GM23338 (cell line): ENCODE results near the gene ITGA8. TPM values are rescaled to one million over a fixed set of nuclear protein-coding genes. Genes with fewer than 3 reads are reported as not detected.
"Not testable (repeated sequence)": the region's sequence is repeated elsewhere in the genome, so short reads cannot be mapped to it uniquely, and the experiment has no call there.

Experiments used
- ATAC-seq: fragments of 200-7000 bp; cut with Tn5 transposase; 3 replicates; pipeline ENCODE4 v1.9.1; 2020
- DNase-seq: peaks from one replicate; pipeline ENCODE4 v3.0.0-alpha.2; 2015; ENCODE audit warnings: low spot score
- H2AFZ ChIP-seq: fragments of 200-600 bp; sonication (generic); 2 replicates; pipeline ENCODE4 v1.8.0; 2016; ENCODE audit warnings: antibody characterized with exemption, mild to moderate bottlenecking, moderate library complexity
- H3F3A ChIP-seq: fragments of 200-600 bp; sonication (generic); replicated peaks from 2 replicates; pipeline ENCODE4 v1.8.0; 2017; ENCODE audit warnings: antibody characterized with exemption, mixed run types, low read depth
- H3K27ac ChIP-seq: fragments of 200-600 bp; sonication (generic); 2 replicates; pipeline ENCODE4 v1.6.1; 2016; ENCODE audit warnings: low read depth
- H3K27me3 ChIP-seq: fragments of 200-600 bp; sonication (generic); 2 replicates; pipeline ENCODE4 v1.8.0; 2016; ENCODE audit warnings: mild to moderate bottlenecking, mixed run types, moderate library complexity; ENCODE audit not compliant: insufficient read depth
- H3K36me3 ChIP-seq: fragments of 200-600 bp; sonication (generic); 2 replicates; pipeline ENCODE4 v1.8.0; 2016; ENCODE audit warnings: mild to moderate bottlenecking; ENCODE audit not compliant: insufficient read depth
- H3K4me1 ChIP-seq: fragments of 200-600 bp; sonication (generic); 2 replicates; pipeline ENCODE4 v1.8.0; 2016; ENCODE audit warnings: mild to moderate bottlenecking, moderate library complexity; ENCODE audit not compliant: insufficient read depth
- H3K4me2 ChIP-seq: fragments of 200-600 bp; sonication (generic); 2 replicates; pipeline ENCODE4 v1.7.1; 2017; ENCODE audit warnings: mixed run types
- H3K4me3 ChIP-seq: fragments of 200-600 bp; sonication (generic); 2 replicates; pipeline ENCODE4 v1.6.1; 2016; ENCODE audit warnings: mixed run types
- H3K79me2 ChIP-seq: fragments of 200-600 bp; sonication (generic); replicated peaks from 2 replicates; pipeline ENCODE4 v1.8.0; 2017; ENCODE audit warnings: mild to moderate bottlenecking; ENCODE audit not compliant: insufficient read depth
- H3K9me2 ChIP-seq: fragments of 200-600 bp; sonication (generic); 2 replicates; pipeline ENCODE4 v1.8.0; 2017; ENCODE audit not compliant: insufficient read depth
- H4K20me1 ChIP-seq: fragments of 200-600 bp; sonication (generic); replicated peaks from 2 replicates; pipeline ENCODE4 v1.8.0; 2017; ENCODE audit warnings: mild to moderate bottlenecking; ENCODE audit not compliant: insufficient read depth
- H3K27ac Mint-ChIP-seq: 2 replicates; pipeline ENCODE4 v1.8.0; 2020; ENCODE audit warnings: inconsistent platforms, mild to moderate bottlenecking, moderate library complexity, mixed read lengths
- H3K27me3 Mint-ChIP-seq: 3 replicates; pipeline ENCODE4 v1.8.0; 2022; ENCODE audit warnings: low read depth, mild to moderate bottlenecking, moderate library complexity, mixed read lengths, inconsistent platforms; ENCODE audit not compliant: insufficient read depth, poor library complexity
- H3K36me3 Mint-ChIP-seq: 3 replicates; pipeline ENCODE4 v1.8.0; 2021; ENCODE audit warnings: low read depth, mild to moderate bottlenecking, inconsistent platforms, moderate library complexity, mixed read lengths
- H3K4me1 Mint-ChIP-seq: 3 replicates; pipeline ENCODE4 v1.8.0; 2020; ENCODE audit warnings: mild to moderate bottlenecking, inconsistent platforms, mixed read lengths
- H3K4me3 Mint-ChIP-seq: 3 replicates; pipeline ENCODE4 v1.8.0; 2021; ENCODE audit warnings: moderate library complexity, mild to moderate bottlenecking, inconsistent platforms, mixed read lengths
- H3K9me3 Mint-ChIP-seq: 3 replicates; pipeline ENCODE4 v1.8.0; 2020; ENCODE audit warnings: moderate library complexity, mild to moderate bottlenecking, inconsistent platforms, mixed read lengths
- JUNB ChIP-seq: IDR thresholded peaks from one replicate; pipeline ENCODE4 v1.6.1; 2016; ENCODE audit warnings: antibody characterized with exemption; ENCODE audit not compliant: unreplicated experiment
- POLR2AphosphoS5 ChIP-seq: IDR thresholded peaks from 2 replicates; pipeline ENCODE4 v1.6.1; 2016; ENCODE audit warnings: antibody characterized with exemption, low read depth
- ZNF114 ChIP-seq: fragments of 250-450 bp; sonication (Bioruptor Pico); IDR thresholded peaks from 2 replicates; pipeline ENCODE4 v1.5.0; 2020; ENCODE audit warnings: mild to moderate bottlenecking, moderate library complexity
- ZNF331 ChIP-seq: fragments of 250-450 bp; sonication (Bioruptor Pico); IDR thresholded peaks from 2 replicates; pipeline ENCODE4 v1.5.0; 2020; ENCODE audit warnings: low read depth, mild to moderate bottlenecking, moderate library complexity
- polyA plus RNA-seq: library from polyadenylated mRNA; unstranded; fragments of >200 nt; fragmentation: Nextera tagmentation; extraction: Ambion mirVana; gene quantifications from 2 replicates; pipeline ENCODE4 v1.2.1, GENCODE V29; 2016
- total RNA-seq: library from RNA; depleted of rRNA; stranded (reverse); fragments of >200 nt; shearing (Covaris generic); gene quantifications from 2 replicates; pipeline ENCODE4 v1.2.3, GENCODE V29; 2014
- TF ChIP-seq, protein P1 (sequence below), 2 experiments: fragments of 200-600 bp in 1 of 2; sonication (generic) in 1 of 2; conservative IDR thresholded peaks; 2 replicates each; pipeline versions ENCODE4 v1.5.1 to v1.6.1; 2016 to 2017; ENCODE audit warnings: antibody characterized with exemption in 2 of 2, low read depth in 2 of 2, mild to moderate bottlenecking in 2 of 2, moderate library complexity in 1 of 2
- TF ChIP-seq, protein P2 (sequence below): fragments of 250-450 bp; sonication (Bioruptor Pico); IDR thresholded peaks from 2 replicates; pipeline ENCODE4 v1.5.0; 2020; ENCODE audit warnings: mild to moderate bottlenecking, moderate library complexity

Gene ITGA8
- total and polyA plus RNA-seq, 2 experiments from 2014 or later: not detected

DNA sequence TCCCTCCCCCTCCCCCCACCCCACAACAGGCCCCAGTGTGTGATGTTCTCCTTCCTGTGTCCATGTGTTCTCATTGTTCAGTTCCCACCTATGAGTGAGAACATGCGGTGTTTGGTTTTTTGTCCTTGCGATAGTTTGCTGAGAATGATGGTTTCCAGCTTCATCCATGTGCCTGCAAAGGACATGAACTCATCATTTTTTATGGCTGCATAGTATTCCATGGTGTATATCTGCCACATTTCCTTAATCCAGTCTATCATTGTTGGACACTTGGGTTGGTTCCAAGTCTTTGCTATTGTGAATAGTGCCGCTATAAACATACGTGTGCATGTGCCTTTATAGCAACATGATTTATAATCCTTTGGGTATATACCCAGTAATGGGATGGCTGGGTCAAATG lies 41.5 kb upstream of the ITGA8 start:
- DNase-seq, H4K20me1 ChIP-seq, H2AFZ ChIP-seq, H3K36me3 Mint-ChIP-seq, H3K27me3 ChIP-seq, H3K27ac ChIP-seq, H3K4me3 ChIP-seq, H3K36me3 ChIP-seq, H3K9me3 Mint-ChIP-seq, H3K4me1 Mint-ChIP-seq, ATAC-seq, H3K9me2 ChIP-seq, H3K4me2 ChIP-seq, H3F3A ChIP-seq, H3K27me3 Mint-ChIP-seq, H3K4me1 ChIP-seq, H3K27ac Mint-ChIP-seq, H3K4me3 Mint-ChIP-seq, H3K79me2 ChIP-seq: not testable (repeated sequence)

DNA sequence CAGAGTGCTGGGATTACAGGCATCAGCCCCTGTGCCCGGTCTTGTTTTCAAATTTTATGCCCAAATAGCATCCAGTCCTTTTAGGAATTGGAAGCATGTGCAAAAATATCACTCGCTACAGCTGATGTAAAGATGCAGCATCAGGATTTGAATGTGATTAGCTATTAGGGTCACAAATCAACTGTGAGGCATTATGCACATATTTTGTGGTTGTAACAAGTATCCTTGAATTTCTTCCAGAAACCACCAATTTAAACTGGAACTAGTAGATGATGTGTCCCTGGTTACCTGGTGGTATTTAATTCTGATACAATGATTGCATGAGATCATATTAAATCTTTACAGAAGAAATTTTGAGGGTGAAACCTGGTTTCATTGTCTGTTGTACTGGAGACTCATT lies 41.0 kb upstream of the ITGA8 start:
- Histone ChIP-seq H3F3A (no peaks in the 10 kb centered on the region), H4K20me1 (no peaks in the 10 kb centered on the region), H3K4me3 (no peak overlapping the region), H3K4me2 (no peak overlapping the region), H3K36me3 (no peaks in the 10 kb centered on the region), H3K9me2 (no peaks in the 10 kb centered on the region), H2AFZ (no peak overlapping the region), H3K4me1 (no peaks in the 10 kb centered on the region), H3K27me3 (no peaks in the 10 kb centered on the region), H3K27ac (no peak overlapping the region), H3K79me2 (no peaks in the 10 kb centered on the region)
- DNase-seq (no peak), ATAC-seq (no peak)
- no peaks in the 10 kb centered on the region for H3K36me3 Mint-ChIP-seq
- H3K27me3 Mint-ChIP-seq: peaks cover 3% of the 10 kb centered on the region
- H3K27ac Mint-ChIP-seq: no peak overlapping the region
- H3K4me3 Mint-ChIP-seq: no peak overlapping the region
- peaks cover 6% of the 10 kb centered on the region for H3K9me3 Mint-ChIP-seq
- TF ChIP-seq ZNF114 (CRISPR knock-in tag): no peak
- no peak for TF ChIP-seq POLR2AphosphoS5
- TF ChIP-seq, protein P1, sequence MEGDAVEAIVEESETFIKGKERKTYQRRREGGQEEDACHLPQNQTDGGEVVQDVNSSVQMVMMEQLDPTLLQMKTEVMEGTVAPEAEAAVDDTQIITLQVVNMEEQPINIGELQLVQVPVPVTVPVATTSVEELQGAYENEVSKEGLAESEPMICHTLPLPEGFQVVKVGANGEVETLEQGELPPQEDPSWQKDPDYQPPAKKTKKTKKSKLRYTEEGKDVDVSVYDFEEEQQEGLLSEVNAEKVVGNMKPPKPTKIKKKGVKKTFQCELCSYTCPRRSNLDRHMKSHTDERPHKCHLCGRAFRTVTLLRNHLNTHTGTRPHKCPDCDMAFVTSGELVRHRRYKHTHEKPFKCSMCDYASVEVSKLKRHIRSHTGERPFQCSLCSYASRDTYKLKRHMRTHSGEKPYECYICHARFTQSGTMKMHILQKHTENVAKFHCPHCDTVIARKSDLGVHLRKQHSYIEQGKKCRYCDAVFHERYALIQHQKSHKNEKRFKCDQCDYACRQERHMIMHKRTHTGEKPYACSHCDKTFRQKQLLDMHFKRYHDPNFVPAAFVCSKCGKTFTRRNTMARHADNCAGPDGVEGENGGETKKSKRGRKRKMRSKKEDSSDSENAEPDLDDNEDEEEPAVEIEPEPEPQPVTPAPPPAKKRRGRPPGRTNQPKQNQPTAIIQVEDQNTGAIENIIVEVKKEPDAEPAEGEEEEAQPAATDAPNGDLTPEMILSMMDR (conservative IDR thresholded peaks at IDR 0.05; ENCODE audit: low read depth in 2 of 2): no peak
- no peak for TF ChIP-seq JUNB
- TF ChIP-seq ZNF331 (CRISPR knock-in tag): no peak
- TF ChIP-seq, protein P2, sequence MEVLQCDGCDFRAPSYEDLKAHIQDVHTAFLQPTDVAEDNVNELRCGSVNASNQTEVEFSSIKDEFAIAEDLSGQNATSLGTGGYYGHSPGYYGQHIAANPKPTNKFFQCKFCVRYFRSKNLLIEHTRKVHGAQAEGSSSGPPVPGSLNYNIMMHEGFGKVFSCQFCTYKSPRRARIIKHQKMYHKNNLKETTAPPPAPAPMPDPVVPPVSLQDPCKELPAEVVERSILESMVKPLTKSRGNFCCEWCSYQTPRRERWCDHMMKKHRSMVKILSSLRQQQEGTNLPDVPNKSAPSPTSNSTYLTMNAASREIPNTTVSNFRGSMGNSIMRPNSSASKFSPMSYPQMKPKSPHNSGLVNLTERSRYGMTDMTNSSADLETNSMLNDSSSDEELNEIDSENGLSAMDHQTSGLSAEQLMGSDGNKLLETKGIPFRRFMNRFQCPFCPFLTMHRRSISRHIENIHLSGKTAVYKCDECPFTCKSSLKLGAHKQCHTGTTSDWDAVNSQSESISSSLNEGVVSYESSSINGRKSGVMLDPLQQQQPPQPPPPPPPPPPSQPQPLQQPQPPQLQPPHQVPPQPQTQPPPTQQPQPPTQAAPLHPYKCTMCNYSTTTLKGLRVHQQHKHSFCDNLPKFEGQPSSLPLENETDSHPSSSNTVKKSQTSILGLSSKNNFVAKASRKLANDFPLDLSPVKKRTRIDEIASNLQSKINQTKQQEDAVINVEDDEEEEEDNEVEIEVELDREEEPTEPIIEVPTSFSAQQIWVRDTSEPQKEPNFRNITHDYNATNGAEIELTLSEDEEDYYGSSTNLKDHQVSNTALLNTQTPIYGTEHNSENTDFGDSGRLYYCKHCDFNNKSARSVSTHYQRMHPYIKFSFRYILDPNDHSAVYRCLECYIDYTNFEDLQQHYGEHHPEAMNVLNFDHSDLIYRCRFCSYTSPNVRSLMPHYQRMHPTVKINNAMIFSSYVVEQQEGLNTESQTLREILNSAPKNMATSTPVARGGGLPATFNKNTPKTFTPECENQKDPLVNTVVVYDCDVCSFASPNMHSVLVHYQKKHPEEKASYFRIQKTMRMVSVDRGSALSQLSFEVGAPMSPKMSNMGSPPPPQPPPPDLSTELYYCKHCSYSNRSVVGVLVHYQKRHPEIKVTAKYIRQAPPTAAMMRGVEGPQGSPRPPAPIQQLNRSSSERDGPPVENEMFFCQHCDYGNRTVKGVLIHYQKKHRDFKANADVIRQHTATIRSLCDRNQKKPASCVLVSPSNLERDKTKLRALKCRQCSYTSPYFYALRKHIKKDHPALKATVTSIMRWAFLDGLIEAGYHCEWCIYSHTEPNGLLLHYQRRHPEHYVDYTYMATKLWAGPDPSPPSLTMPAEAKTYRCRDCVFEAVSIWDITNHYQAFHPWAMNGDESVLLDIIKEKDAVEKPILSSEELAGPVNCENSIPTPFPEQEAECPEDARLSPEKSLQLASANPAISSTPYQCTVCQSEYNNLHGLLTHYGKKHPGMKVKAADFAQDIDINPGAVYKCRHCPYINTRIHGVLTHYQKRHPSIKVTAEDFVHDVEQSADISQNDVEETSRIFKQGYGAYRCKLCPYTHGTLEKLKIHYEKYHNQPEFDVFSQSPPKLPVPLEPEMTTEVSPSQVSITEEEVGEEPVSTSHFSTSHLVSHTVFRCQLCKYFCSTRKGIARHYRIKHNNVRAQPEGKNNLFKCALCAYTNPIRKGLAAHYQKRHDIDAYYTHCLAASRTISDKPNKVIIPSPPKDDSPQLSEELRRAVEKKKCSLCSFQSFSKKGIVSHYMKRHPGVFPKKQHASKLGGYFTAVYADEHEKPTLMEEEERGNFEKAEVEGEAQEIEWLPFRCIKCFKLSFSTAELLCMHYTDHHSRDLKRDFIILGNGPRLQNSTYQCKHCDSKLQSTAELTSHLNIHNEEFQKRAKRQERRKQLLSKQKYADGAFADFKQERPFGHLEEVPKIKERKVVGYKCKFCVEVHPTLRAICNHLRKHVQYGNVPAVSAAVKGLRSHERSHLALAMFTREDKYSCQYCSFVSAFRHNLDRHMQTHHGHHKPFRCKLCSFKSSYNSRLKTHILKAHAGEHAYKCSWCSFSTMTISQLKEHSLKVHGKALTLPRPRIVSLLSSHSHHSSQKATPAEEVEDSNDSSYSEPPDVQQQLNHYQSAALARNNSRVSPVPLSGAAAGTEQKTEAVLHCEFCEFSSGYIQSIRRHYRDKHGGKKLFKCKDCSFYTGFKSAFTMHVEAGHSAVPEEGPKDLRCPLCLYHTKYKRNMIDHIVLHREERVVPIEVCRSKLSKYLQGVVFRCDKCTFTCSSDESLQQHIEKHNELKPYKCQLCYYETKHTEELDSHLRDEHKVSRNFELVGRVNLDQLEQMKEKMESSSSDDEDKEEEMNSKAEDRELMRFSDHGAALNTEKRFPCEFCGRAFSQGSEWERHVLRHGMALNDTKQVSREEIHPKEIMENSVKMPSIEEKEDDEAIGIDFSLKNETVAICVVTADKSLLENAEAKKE: no peak
- no peaks in the 10 kb centered on the region for H3K4me1 Mint-ChIP-seq
